GM12891 (cell line): ENCODE results near the gene FAM50A.

Experiments
- DNase-seq: peaks from one replicate; pipeline ENCODE4 v3.0.0; 2011; ENCODE audit warnings: low spot score; ENCODE audit not compliant: insufficient read length
- FAIRE-seq: peaks from 2 replicates; lab custom pipeline; 2011; peaks lifted over from hg19 to GRCh38; lab: Jason Lieb, UNC
- PAX5 ChIP-seq: IDR thresholded peaks from 2 replicates; pipeline ENCODE4 v1.6.1; 2011; ENCODE audit warnings: low read length, moderate library complexity, mild to moderate bottlenecking; ENCODE audit not compliant: insufficient read depth, severe bottlenecking
- POLR2A ChIP-seq: IDR thresholded peaks from 2 replicates; pipeline ENCODE4 v1.6.1; 2011; ENCODE audit warnings: low read depth, low read length, control low read depth
- POLR2AphosphoS5 ChIP-seq: IDR thresholded peaks from 2 replicates; pipeline ENCODE4 v1.6.1; 2011; ENCODE audit warnings: low read depth, low read length, control low read depth
- POU2F2 ChIP-seq: IDR thresholded peaks from 2 replicates; pipeline ENCODE4 v1.6.1; 2011; ENCODE audit warnings: low read depth, mild to moderate bottlenecking, control low read depth, low read length, moderate library complexity
- SPI1 ChIP-seq: IDR thresholded peaks from 2 replicates; pipeline ENCODE4 v1.6.1; 2011; ENCODE audit warnings: low read depth, low read length, control low read depth
- TAF1 ChIP-seq: IDR thresholded peaks from 2 replicates; pipeline ENCODE4 v1.6.1; 2011; ENCODE audit warnings: low read depth, low read length, control low read depth

Gene FAM50A

GRCh38 chrX:154437971-154438893 lies 5.7 kb upstream of the FAM50A start:
- TF ChIP-seq TAF1 (no peak), SPI1 (no peak), POU2F2 (no peak), POLR2A (no peak), POLR2AphosphoS5 (no peak), PAX5 (no peak)
- DNase-seq (no peak), FAIRE-seq (peak; percentile 83)

- no peak for FAIRE-seq
- no peak for DNase-seq
- TF ChIP-seq PAX5 (no peak), POU2F2 (no peak), POLR2A (no peak), POLR2AphosphoS5 (no peak), TAF1 (no peak), SPI1 (no peak)
Measured at GRCh38 chrX:154439841-154440240, 4.1 kb upstream of the FAM50A start.

- FAIRE-seq = peak; percentile 40
- TF ChIP-seq POLR2AphosphoS5 = no peak
- TF ChIP-seq TAF1 = no peak
- no peak for TF ChIP-seq PAX5
- no peak for TF ChIP-seq POU2F2
- TF ChIP-seq POLR2A = no peak
- TF ChIP-seq SPI1 = no peak
- DNase-seq = no peak
Measured at GRCh38 chrX:154440623-154441357, 3.2 kb upstream of the FAM50A start.

- TF ChIP-seq POLR2A (no peak), POLR2AphosphoS5 (no peak), SPI1 (no peak), POU2F2 (no peak), PAX5 (no peak), TAF1 (no peak)
- FAIRE-seq (no peak), DNase-seq (no peak)
Measured at GRCh38 chrX:154441564-154441963, 2.4 kb upstream of the FAM50A start.

GRCh38 chrX:154441984-154442707 lies 1.8 kb upstream of the FAM50A start:
- DNase-seq = no peak
- TF ChIP-seq PAX5 (no peak), POLR2A (no peak), POLR2AphosphoS5 (no peak)
- FAIRE-seq = no peak

- DNase-seq (no peak), FAIRE-seq (peak; percentile 54)
- no peak for TF ChIP-seq POLR2AphosphoS5
- no peak for TF ChIP-seq SPI1
- no peak for TF ChIP-seq POLR2A
- TF ChIP-seq TAF1 = no peak
- no peak for TF ChIP-seq PAX5
- no peak for TF ChIP-seq POU2F2
Measured at GRCh38 chrX:154443479-154443910, 446 bp upstream of the FAM50A start.

GRCh38 chrX:154444755-154445246 lies 860 bp downstream of the FAM50A start:
- peak; percentile 47 for FAIRE-seq
- no peak for TF ChIP-seq POLR2A
- TF ChIP-seq SPI1 = no peak
- no peak for TF ChIP-seq TAF1
- no peak for TF ChIP-seq POLR2AphosphoS5
- no peak for TF ChIP-seq PAX5
- TF ChIP-seq POU2F2 = no peak
- DNase-seq = no peak

GRCh38 chrX:154445776-154446175 lies 1.8 kb downstream of the FAM50A start:
- no peak for TF ChIP-seq PAX5
- TF ChIP-seq POU2F2 = no peak
- no peak for TF ChIP-seq POLR2A
- no peak for TF ChIP-seq SPI1
- no peak for TF ChIP-seq TAF1
- TF ChIP-seq POLR2AphosphoS5 = no peak
- FAIRE-seq = no peak

GRCh38 chrX:154446430-154446829 lies 2.5 kb downstream of the FAM50A start:
- no peak for TF ChIP-seq POU2F2
- TF ChIP-seq TAF1 = no peak
- TF ChIP-seq SPI1 = no peak
- no peak for TF ChIP-seq PAX5
- no peak for TF ChIP-seq POLR2A
- no peak for TF ChIP-seq POLR2AphosphoS5
- FAIRE-seq = no peak
- no peak for DNase-seq

More at GRCh38 chrX:154445776-154446175, 1.8 kb downstream of the FAM50A start:
- DNase-seq = no peak
